ENCODE results near the gene ASAP3.

DNA sequence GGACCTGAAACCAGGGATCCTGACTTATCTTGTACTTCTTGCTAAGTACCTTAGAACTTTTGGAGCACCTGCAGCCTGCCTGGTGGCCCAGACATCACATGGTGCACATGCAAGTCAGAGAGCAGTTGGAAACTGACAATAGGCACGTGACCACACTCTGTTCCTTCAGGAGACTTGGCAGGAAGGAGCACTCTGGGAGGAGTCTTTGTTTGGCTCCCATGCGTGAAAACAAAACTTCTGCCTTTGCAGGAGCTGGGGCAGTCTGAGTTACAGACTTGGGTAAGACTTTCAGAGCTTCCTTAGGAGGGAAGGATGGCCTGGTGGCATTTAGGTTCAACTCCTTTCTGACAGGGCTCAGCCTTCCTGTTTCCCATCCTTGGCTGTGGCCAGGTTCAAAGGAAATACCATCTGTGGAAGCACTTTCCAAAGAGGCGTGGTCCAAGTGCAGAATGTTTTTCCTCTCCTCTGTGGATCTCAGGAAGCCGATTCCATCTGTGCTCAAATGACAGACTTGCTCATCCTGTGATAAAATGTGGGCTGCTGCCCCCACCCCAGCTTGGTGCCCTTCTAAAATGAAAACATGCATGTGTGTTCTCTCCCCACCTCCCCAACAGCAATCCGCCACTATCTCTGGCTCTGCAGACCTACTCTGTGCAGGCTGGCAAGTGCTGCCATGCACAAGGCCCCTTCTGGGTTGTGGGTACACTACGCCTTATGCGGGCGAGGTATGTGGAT lies 100.2 kb downstream of the ASAP3 start:
- TF ChIP-seq, protein P1, sequence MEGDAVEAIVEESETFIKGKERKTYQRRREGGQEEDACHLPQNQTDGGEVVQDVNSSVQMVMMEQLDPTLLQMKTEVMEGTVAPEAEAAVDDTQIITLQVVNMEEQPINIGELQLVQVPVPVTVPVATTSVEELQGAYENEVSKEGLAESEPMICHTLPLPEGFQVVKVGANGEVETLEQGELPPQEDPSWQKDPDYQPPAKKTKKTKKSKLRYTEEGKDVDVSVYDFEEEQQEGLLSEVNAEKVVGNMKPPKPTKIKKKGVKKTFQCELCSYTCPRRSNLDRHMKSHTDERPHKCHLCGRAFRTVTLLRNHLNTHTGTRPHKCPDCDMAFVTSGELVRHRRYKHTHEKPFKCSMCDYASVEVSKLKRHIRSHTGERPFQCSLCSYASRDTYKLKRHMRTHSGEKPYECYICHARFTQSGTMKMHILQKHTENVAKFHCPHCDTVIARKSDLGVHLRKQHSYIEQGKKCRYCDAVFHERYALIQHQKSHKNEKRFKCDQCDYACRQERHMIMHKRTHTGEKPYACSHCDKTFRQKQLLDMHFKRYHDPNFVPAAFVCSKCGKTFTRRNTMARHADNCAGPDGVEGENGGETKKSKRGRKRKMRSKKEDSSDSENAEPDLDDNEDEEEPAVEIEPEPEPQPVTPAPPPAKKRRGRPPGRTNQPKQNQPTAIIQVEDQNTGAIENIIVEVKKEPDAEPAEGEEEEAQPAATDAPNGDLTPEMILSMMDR (conservative IDR thresholded peaks at IDR 0.05; ENCODE audit: low read length), result no peak
- no peak for TF ChIP-seq EZH2phosphoT487 (IDR thresholded peaks at IDR 0.05; ENCODE audit: borderline replicate concordance)
